Gastrocnemius medialis (tissue), 4 donors: Measurements from ENCODE around the gene SDF2L1.

Experiments used
- CTCF ChIP-seq, 5 experiments: fragments of 450-650 bp in 3 of 5; fragments of 200-600 bp in 2 of 5; sonication (generic) in 2 of 5; IDR thresholded peaks in 4 of 5; conservative IDR thresholded peaks in 1 of 5; 1 replicate in 4 of 5; 2 replicates in 1 of 5; pipeline ENCODE4 v1.5.1; 2016 to 2019; ENCODE audit warnings: antibody characterized with exemption in 5 of 5, mild to moderate bottlenecking in 3 of 5, moderate library complexity in 3 of 5
- POLR2A ChIP-seq, 2 donors: fragments of 450-650 bp; IDR thresholded peaks; one replicate each; pipeline ENCODE4 v1.6.1; 2017; ENCODE audit warnings: antibody characterized with exemption in 2 of 2, mild to moderate bottlenecking in 2 of 2, moderate library complexity in 2 of 2

GRCh38 chr22:21633481-21633880 is 8.6 kb upstream of the SDF2L1 start:
- TF ChIP-seq CTCF (IDR thresholded peaks at IDR 0.05 in 4 of 5, conservative IDR thresholded peaks at IDR 0.05 in 1 of 5) (no peak), POLR2A (IDR thresholded peaks at IDR 0.05) (no peak)
